SH-SY5Y (cell line): ENCODE data around the gene ELOVL6.

Experiments used
- GATA2 ChIP-seq: IDR thresholded peaks from 2 replicates; pipeline ENCODE4 v1.6.1; 2011; ENCODE audit warnings: mild to moderate bottlenecking, low read depth, low read length
- GATA3 ChIP-seq: IDR thresholded peaks from 2 replicates; pipeline ENCODE4 v1.6.1; 2011; ENCODE audit warnings: low read depth, mild to moderate bottlenecking, low read length, moderate library complexity

DNA sequence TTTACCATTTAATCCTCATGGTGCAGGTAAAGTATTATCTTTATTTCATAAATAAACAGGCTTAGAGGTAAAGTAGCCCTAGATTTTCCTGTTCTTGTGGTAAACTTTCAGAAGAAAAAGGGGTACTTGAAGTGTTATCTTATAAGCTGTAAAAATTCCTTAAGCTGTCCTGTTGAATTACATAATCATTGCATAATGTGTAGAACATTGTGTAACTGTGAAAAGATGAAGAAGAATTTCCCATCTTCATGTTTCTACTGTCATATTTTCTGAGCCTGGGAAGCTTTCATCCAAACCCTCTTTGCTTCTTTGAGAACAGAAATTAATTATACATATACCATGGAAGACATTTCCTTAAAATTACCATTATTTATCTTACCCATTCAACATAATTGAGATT lies 90.5 kb downstream of the ELOVL6 start:
- no peak for TF ChIP-seq GATA2
- no peak for TF ChIP-seq GATA3
